HepG2 (cell line): ENCODE data around the gene RAC3. TPM values are rescaled to one million over a fixed set of nuclear protein-coding genes. Genes with fewer than 3 reads are reported as not detected.

Experiments
- BORCS8-MEF2B ChIP-seq: sonication (generic); formaldehyde crosslinking; IDR thresholded peaks from 2 replicates; pipeline ENCODE4 v1.8.0; 2022; ENCODE audit warnings: mild to moderate bottlenecking, missing genetic modification reagents
- ELF3 ChIP-seq: IDR thresholded peaks from 2 replicates; pipeline ENCODE4 v1.6.1; 2016; ENCODE audit warnings: missing genetic modification reagents, missing compliant biosample characterization
- MBD4 ChIP-seq: IDR thresholded peaks from 2 replicates; pipeline ENCODE4 v1.6.1; 2012; ENCODE audit warnings: low read length, inconsistent platforms, borderline replicate concordance
- NR2F1 ChIP-seq, 2 experiments: fragments of 450-650 bp in 1 of 2; formaldehyde crosslinking in 1 of 2; IDR thresholded peaks; 2 replicates each; pipeline versions ENCODE4 v1.5.0 to v1.6.1; 2016 to 2020; ENCODE audit warnings: mild to moderate bottlenecking in 1 of 2, missing compliant biosample characterization in 1 of 2, missing genetic modification reagents in 1 of 2, moderate library complexity in 1 of 2
- SAP130 ChIP-seq: IDR thresholded peaks from 2 replicates; pipeline ENCODE4 v1.6.1; 2016; ENCODE audit warnings: low read depth
- SRSF1 ChIP-seq: fragments of 200-400 bp; formaldehyde crosslinking; optimal IDR thresholded peaks from 2 replicates; pipeline ENCODE3; 2017; ENCODE audit warnings: mild to moderate bottlenecking, low read depth, low read length, moderate library complexity
- THAP9 ChIP-seq: sonication (generic); formaldehyde crosslinking; IDR thresholded peaks from 2 replicates; pipeline ENCODE4; 2020; ENCODE audit warnings: missing genetic modification reagents, mild to moderate bottlenecking, borderline replicate concordance
- ZBTB37 ChIP-seq: sonication (generic); formaldehyde crosslinking; IDR thresholded peaks from 2 replicates; pipeline ENCODE4 v1.4.0; 2020; ENCODE audit warnings: mild to moderate bottlenecking, missing genetic modification reagents
- ZBTB43 ChIP-seq: sonication (generic); formaldehyde crosslinking; conservative IDR thresholded peaks from 2 replicates; pipeline ENCODE4 v1.4.0; 2020; ENCODE audit warnings: missing genetic modification reagents
- ZNF224 ChIP-seq: sonication (generic); formaldehyde crosslinking; IDR thresholded peaks from 2 replicates; pipeline ENCODE4 v1.5.0; 2020; ENCODE audit warnings: mild to moderate bottlenecking, missing genetic modification reagents
- ZNF569 ChIP-seq: sonication (generic); formaldehyde crosslinking; IDR thresholded peaks from 2 replicates; pipeline ENCODE4 v1.5.0; 2020; ENCODE audit warnings: mild to moderate bottlenecking, missing genetic modification reagents, moderate library complexity, borderline replicate concordance
- ZNF614 ChIP-seq: IDR thresholded peaks from 2 replicates; pipeline ENCODE4 v1.6.1; 2018; ENCODE audit warnings: missing biosample characterization, missing genetic modification reagents, inconsistent platforms, borderline replicate concordance
- ZNF629 ChIP-seq: sonication (generic); formaldehyde crosslinking; conservative IDR thresholded peaks from 2 replicates; pipeline ENCODE4 v1.5.0; 2020; ENCODE audit warnings: missing genetic modification reagents
- ZNF749 ChIP-seq: sonication (generic); formaldehyde crosslinking; IDR thresholded peaks from 2 replicates; pipeline ENCODE4 v1.8.0; 2022; ENCODE audit warnings: mild to moderate bottlenecking, missing genetic modification reagents, moderate library complexity, borderline replicate concordance
- ZNF766 ChIP-seq: sonication (generic); formaldehyde crosslinking; IDR thresholded peaks from 2 replicates; pipeline ENCODE4 v1.5.0; 2020; ENCODE audit warnings: missing genetic modification reagents, borderline replicate concordance
- polyA plus RNA-seq, 8 experiments: library from polyadenylated mRNA; depleted of rRNA in 3 of 8; stranded (reverse) in 7 of 8; unstranded in 1 of 8; fragments of >200 nt; fragmentation: Illumina TruSeq in 4 of 8; extraction: Trizol in 4 of 8; gene quantifications; 2 replicates each; pipeline versions ENCODE4 v1.2.1 to v1.2.3, GENCODE V29; 2011 to 2016; ENCODE audit warnings: low read depth in 4 of 8, missing spikeins in 1 of 8, mixed read lengths in 1 of 8; ENCODE audit not compliant: insufficient read depth in 1 of 8
- total RNA-seq, 5 experiments: library from RNA; depleted of rRNA; stranded (reverse); fragments of >200 nt; fragmentation: Illumina TruSeq; extraction: Trizol; gene quantifications; 2 replicates each; pipeline ENCODE4 v1.2.3, GENCODE V29; 2016; ENCODE audit warnings: low read depth in 1 of 5
- TF ChIP-seq, protein P1 (sequence below): sonication (generic); formaldehyde crosslinking; IDR thresholded peaks from 2 replicates; pipeline ENCODE4 v1.8.1; 2023; ENCODE audit warnings: mild to moderate bottlenecking, inconsistent platforms, moderate library complexity, missing genetic modification reagents, borderline replicate concordance
- TF ChIP-seq, protein P2 (sequence below): sonication (generic); formaldehyde crosslinking; IDR thresholded peaks from 2 replicates; pipeline ENCODE4 v1.4.0; 2020; ENCODE audit warnings: missing genetic modification reagents

RAC3 gene
- total and polyA plus RNA-seq, 2 of the 13 experiments (the other 11 are each of a cell fraction or from before 2014, with no cell fraction given), result 10.5 to 21.3 TPM

- no peak for TF ChIP-seq MBD4
- 0 out of 2 replicates have a peak, but pooled peaks have one; percentile 47 for TF ChIP-seq THAP9 (CRISPR knock-in tag)
- 0 out of 2 replicates have a peak, but pooled peaks have one; percentile 42 for TF ChIP-seq ZNF749 (CRISPR knock-in tag)
- no peak for TF ChIP-seq ZNF766 (CRISPR knock-in tag)
- TF ChIP-seq ZBTB43, result no peak; the same call in 1 of the 2 replicates
- 0 out of 2 replicates have a peak, but pooled peaks have one; percentile 14 for TF ChIP-seq ZBTB37 (CRISPR knock-in tag)
- no peak for TF ChIP-seq SRSF1
- TF ChIP-seq, protein P1, sequence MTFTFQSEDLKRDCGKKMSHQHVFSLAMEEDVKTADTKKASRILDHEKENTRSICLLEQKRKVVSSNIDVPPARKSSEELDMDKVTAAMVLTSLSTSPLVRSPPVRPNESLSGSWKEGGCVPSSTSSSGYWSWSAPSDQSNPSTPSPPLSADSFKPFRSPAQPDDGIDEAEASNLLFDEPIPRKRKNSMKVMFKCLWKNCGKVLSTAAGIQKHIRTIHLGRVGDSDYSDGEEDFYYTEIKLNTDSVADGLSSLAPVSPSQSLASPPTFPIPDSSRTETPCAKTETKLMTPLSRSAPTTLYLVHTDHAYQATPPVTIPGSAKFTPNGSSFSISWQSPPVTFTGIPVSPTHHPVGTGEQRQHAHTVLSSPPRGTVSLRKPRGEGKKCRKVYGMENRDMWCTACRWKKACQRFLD (CRISPR knock-in tag), result no peak
- no peak for TF ChIP-seq ZNF224 (CRISPR knock-in tag)
- peak; percentile 86 for TF ChIP-seq ELF3 (CRISPR knock-in tag)
- TF ChIP-seq SAP130 (CRISPR knock-in tag), result peak; percentile 76
- no peak for TF ChIP-seq BORCS8-MEF2B (CRISPR knock-in tag)
- no peak; the same call in 1 of the 2 replicates for TF ChIP-seq ZNF629
- TF ChIP-seq ZNF569 (CRISPR knock-in tag), result no peak
- TF ChIP-seq, protein P2, sequence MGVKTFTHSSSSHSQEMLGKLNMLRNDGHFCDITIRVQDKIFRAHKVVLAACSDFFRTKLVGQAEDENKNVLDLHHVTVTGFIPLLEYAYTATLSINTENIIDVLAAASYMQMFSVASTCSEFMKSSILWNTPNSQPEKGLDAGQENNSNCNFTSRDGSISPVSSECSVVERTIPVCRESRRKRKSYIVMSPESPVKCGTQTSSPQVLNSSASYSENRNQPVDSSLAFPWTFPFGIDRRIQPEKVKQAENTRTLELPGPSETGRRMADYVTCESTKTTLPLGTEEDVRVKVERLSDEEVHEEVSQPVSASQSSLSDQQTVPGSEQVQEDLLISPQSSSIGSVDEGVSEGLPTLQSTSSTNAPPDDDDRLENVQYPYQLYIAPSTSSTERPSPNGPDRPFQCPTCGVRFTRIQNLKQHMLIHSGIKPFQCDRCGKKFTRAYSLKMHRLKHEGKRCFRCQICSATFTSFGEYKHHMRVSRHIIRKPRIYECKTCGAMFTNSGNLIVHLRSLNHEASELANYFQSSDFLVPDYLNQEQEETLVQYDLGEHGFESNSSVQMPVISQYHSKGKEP (CRISPR knock-in tag), result no peak
- no peak for TF ChIP-seq ZNF614 (CRISPR knock-in tag)
- TF ChIP-seq NR2F1 (CRISPR knock-in tag; IDR thresholded peaks at IDR 0.05), result no peak
Measured at GRCh38 chr17:81999587-81999975, 31.9 kb upstream of the RAC3 start (continued).
